Measurements from ENCODE around the gene KCND1.

- TF ChIP-seq POLR2A (IDR thresholded peaks at IDR 0.05) (no peak), CTCF (IDR thresholded peaks at IDR 0.05) (no peak)
Measured at GRCh38 chrX:48957477-48957826, 14.2 kb downstream of the KCND1 start, which contains the start of gene OTUD5.

Data from breast epithelium (tissue), 3 donors.